Fibroblast of the aortic adventitia (primary cell): ENCODE results near the gene PLCB3. TPM values are rescaled to one million over a fixed set of nuclear protein-coding genes. Genes with fewer than 3 reads are reported as not detected.

Source experiments
- DNase-seq: peaks from one replicate; pipeline ENCODE4 v3.0.0-alpha.2; 2010; ENCODE audit warnings: low read depth
- H3K4me3 ChIP-seq: 2 replicates; pipeline ENCODE4 v1.5.1; 2011; ENCODE audit warnings: low read depth, mild to moderate bottlenecking, control low read depth, low read length, moderate library complexity
- CTCF ChIP-seq: IDR thresholded peaks from 2 replicates; pipeline ENCODE4 v1.5.1; 2011; ENCODE audit warnings: mild to moderate bottlenecking, low read length, control low read depth, inconsistent platforms; ENCODE audit not compliant: insufficient read depth
- total RNA-seq: library from RNA; depleted of rRNA; stranded (reverse); fragments of >200 nt; gene quantifications from 2 replicates; pipeline ENCODE4 v1.2.3, GENCODE V29; 2012; ENCODE audit warnings: low replicate concordance

Gene PLCB3
- total RNA-seq, 1 donor = 47.5 TPM

- no peak for DNase-seq
- no peak for TF ChIP-seq CTCF
- no peak overlapping the region for H3K4me3 ChIP-seq
These were observed 13.1 kb downstream of the PLCB3 start for GRCh38 chr11:64264371-64264852.

- no peak for DNase-seq
- no peak overlapping the region for H3K4me3 ChIP-seq
- no peak for TF ChIP-seq CTCF
These were observed 14.1 kb downstream of the PLCB3 start for GRCh38 chr11:64265176-64266160.

GRCh38 chr11:64266339-64266738, 15.0 kb downstream of the PLCB3 start:
- H3K4me3 ChIP-seq = no peak overlapping the region
- DNase-seq = no peak
- no peak for TF ChIP-seq CTCF

GRCh38 chr11:64267207-64267945, 16.0 kb downstream of the PLCB3 start:
- no peak for TF ChIP-seq CTCF
- H3K4me3 ChIP-seq = no peak overlapping the region
- peak; percentile 39 for DNase-seq

- peak overlapping the region; percentile 70 for H3K4me3 ChIP-seq
- DNase-seq = peak; percentile 86
- TF ChIP-seq CTCF = peak; percentile 18
These were observed 16.9 kb downstream of the PLCB3 start for GRCh38 chr11:64268025-64268892.
